PFSK-1 (cell line): ENCODE measurements around the gene RNF141.

Experiments
- POLR2AphosphoS5 ChIP-seq: IDR thresholded peaks from 2 replicates; pipeline ENCODE4 v1.6.1; 2012; ENCODE audit warnings: low read depth, mild to moderate bottlenecking, control low read depth, low read length, moderate library complexity
- TF ChIP-seq, protein P1 (sequence below), 2 experiments: IDR thresholded peaks; 2 replicates each; pipeline versions ENCODE4 v1.6.1 to v1.8.0; 2011 to 2012; ENCODE audit warnings: low read depth in 2 of 2, low read length in 2 of 2, control low read depth in 1 of 2, inconsistent platforms in 1 of 2, mild to moderate bottlenecking in 1 of 2, moderate library complexity in 1 of 2; ENCODE audit not compliant: insufficient read depth in 1 of 2

DNA sequence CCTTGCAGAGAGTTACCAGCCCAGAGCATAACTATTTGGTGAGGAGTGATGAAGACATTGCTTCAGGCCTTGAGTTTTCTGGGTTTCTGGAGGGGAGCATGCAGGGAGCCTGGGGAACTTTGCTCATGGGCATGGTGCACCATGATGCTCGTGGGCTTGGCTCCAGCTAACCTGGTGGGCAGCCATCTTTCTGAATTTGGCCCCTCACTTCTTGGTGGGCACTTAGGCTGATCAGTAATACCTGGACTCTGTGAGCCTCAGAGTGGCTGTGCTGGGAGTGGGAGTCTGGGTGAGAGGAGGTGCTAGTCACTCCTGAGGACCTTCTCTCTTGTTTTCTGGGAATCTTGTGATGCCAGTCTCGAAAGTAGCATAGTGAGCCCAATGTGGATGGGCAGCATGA is 55.3 kb downstream of the RNF141 start:
- no peak for TF ChIP-seq POLR2AphosphoS5
- TF ChIP-seq, protein P1, sequence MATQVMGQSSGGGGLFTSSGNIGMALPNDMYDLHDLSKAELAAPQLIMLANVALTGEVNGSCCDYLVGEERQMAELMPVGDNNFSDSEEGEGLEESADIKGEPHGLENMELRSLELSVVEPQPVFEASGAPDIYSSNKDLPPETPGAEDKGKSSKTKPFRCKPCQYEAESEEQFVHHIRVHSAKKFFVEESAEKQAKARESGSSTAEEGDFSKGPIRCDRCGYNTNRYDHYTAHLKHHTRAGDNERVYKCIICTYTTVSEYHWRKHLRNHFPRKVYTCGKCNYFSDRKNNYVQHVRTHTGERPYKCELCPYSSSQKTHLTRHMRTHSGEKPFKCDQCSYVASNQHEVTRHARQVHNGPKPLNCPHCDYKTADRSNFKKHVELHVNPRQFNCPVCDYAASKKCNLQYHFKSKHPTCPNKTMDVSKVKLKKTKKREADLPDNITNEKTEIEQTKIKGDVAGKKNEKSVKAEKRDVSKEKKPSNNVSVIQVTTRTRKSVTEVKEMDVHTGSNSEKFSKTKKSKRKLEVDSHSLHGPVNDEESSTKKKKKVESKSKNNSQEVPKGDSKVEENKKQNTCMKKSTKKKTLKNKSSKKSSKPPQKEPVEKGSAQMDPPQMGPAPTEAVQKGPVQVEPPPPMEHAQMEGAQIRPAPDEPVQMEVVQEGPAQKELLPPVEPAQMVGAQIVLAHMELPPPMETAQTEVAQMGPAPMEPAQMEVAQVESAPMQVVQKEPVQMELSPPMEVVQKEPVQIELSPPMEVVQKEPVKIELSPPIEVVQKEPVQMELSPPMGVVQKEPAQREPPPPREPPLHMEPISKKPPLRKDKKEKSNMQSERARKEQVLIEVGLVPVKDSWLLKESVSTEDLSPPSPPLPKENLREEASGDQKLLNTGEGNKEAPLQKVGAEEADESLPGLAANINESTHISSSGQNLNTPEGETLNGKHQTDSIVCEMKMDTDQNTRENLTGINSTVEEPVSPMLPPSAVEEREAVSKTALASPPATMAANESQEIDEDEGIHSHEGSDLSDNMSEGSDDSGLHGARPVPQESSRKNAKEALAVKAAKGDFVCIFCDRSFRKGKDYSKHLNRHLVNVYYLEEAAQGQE (IDR thresholded peaks at IDR 0.05; ENCODE audit: insufficient read depth in 1 of 2, low read depth in 2 of 2, low read length in 2 of 2), result no peak
